H1 (cell line): ENCODE measurements around the gene CCDC51. TPM values are rescaled to one million over a fixed set of nuclear protein-coding genes. Genes with fewer than 3 reads are reported as not detected.

Source experiments
- CTCF ChIA-PET: fragments of 300-600 bp; sonication (Branson Sonifier 250); formaldehyde crosslinking; loops from one replicate; lab custom pipeline; 2021; ENCODE audit not compliant: partially characterized antibody; lab: Charles Lee
- POLR2A ChIA-PET: fragments of 300-600 bp; sonication (Branson Sonifier 250); formaldehyde crosslinking; loops from one replicate; lab custom pipeline; 2021; ENCODE audit warnings: inconsistent platforms; ENCODE audit not compliant: partially characterized antibody; lab: Charles Lee
- DNase-seq, 2 experiments: peaks; one replicate each; pipeline versions ENCODE4 v3.0.0 to v3.0.0-alpha.2; 2010 to 2022; ENCODE audit warnings: low spot score in 2 of 2, low read depth in 1 of 2, mixed read lengths in 1 of 2
- FAIRE-seq: peaks from 2 replicates; lab custom pipeline; 2011; peaks lifted over from hg19 to GRCh38; lab: Jason Lieb, UNC
- H2AFZ ChIP-seq: 2 replicates; pipeline ENCODE4 v1.8.1; 2012; ENCODE audit warnings: low read length, inconsistent platforms
- H2AK5ac ChIP-seq: 2 replicates; pipeline ENCODE4 v1.6.1; 2013; ENCODE audit warnings: low read depth, low read length
- H2BK120ac ChIP-seq: replicated peaks from 2 replicates; pipeline ENCODE3; 2013; ENCODE audit warnings: low read depth, low read length, inconsistent platforms
- H2BK12ac ChIP-seq: 2 replicates; pipeline ENCODE4 v1.6.1; 2013; ENCODE audit warnings: low read depth, low read length
- H2BK15ac ChIP-seq: 2 replicates; pipeline ENCODE4 v1.6.1; 2013; ENCODE audit warnings: low read length
- H2BK20ac ChIP-seq: 2 replicates; pipeline ENCODE4 v1.6.1; 2013; ENCODE audit warnings: low read length
- H2BK5ac ChIP-seq: 2 replicates; pipeline ENCODE4 v1.6.1; 2013; ENCODE audit warnings: low read depth, low read length
- H3K14ac ChIP-seq: 2 replicates; pipeline ENCODE4 v1.6.1; 2013; ENCODE audit warnings: inconsistent platforms; ENCODE audit not compliant: insufficient read length
- H3K18ac ChIP-seq: 2 replicates; pipeline ENCODE4 v1.6.1; 2013; ENCODE audit warnings: low read length; ENCODE audit errors: extremely low read depth
- H3K23ac ChIP-seq: 2 replicates; pipeline ENCODE4 v1.6.1; 2013; ENCODE audit warnings: inconsistent platforms; ENCODE audit not compliant: insufficient read length
- H3K23me2 ChIP-seq: 2 replicates; pipeline ENCODE4 v1.6.1; 2013; ENCODE audit warnings: low read depth, low read length
- H3K27ac ChIP-seq: 2 replicates; pipeline ENCODE4 v1.6.1; 2011; ENCODE audit warnings: low read depth, low read length, inconsistent platforms
- H3K27me3 ChIP-seq, 4 experiments: replicated peaks in 1 of 4; 1 replicate in 1 of 4; 2 replicates in 3 of 4; pipeline versions ENCODE4 v1.6.1 to v1.8.1; 2011 to 2013; ENCODE audit warnings: low read length in 3 of 4, mild to moderate bottlenecking in 3 of 4, inconsistent platforms in 2 of 4, mixed read lengths in 2 of 4, moderate library complexity in 1 of 4; ENCODE audit not compliant: control insufficient read depth in 3 of 4, insufficient read depth in 3 of 4; ENCODE audit errors: extremely low read depth in 1 of 4
- H3K36me3 ChIP-seq, 4 experiments: 2 replicates each; pipeline versions ENCODE4 v1.6.1 to v1.8.1; 2011 to 2013; ENCODE audit warnings: mild to moderate bottlenecking in 4 of 4, low read length in 3 of 4, moderate library complexity in 2 of 4, control low read depth in 1 of 4, inconsistent platforms in 1 of 4; ENCODE audit not compliant: insufficient read depth in 4 of 4, control insufficient read depth in 2 of 4
- H3K4ac ChIP-seq: replicated peaks from 2 replicates; pipeline ENCODE3; 2013; ENCODE audit warnings: low read length, low read depth, mixed read lengths, inconsistent platforms; ENCODE audit not compliant: insufficient read length
- H3K4me1 ChIP-seq, 4 experiments: replicated peaks in 1 of 4; 1 replicate in 1 of 4; 2 replicates in 3 of 4; pipeline versions ENCODE4 v1.6.1 to v1.8.1; 2011 to 2013; ENCODE audit warnings: low read length in 3 of 4, inconsistent platforms in 2 of 4, mixed read lengths in 1 of 4; ENCODE audit not compliant: insufficient read depth in 4 of 4, control insufficient read depth in 3 of 4
- H3K4me2 ChIP-seq, 2 experiments: 2 replicates each; pipeline versions ENCODE4 v1.6.1 to v1.8.1; 2011 to 2013; ENCODE audit warnings: low read depth in 2 of 2, low read length in 2 of 2, control low read depth in 1 of 2, inconsistent platforms in 1 of 2, mild to moderate bottlenecking in 1 of 2; ENCODE audit not compliant: insufficient read depth in 1 of 2
- H3K4me3 ChIP-seq, 4 experiments: fragments of 200-600, 300-600 bp in 1 of 4; sonication (generic), shearing (Covaris generic), sonication (Bioruptor Twin) in 1 of 4; 2 replicates each; pipeline versions ENCODE4 v1.5.1 to v1.8.1; 2011 to 2016; ENCODE audit warnings: low read length in 4 of 4, low read depth in 3 of 4, control low read depth in 2 of 4, inconsistent platforms in 2 of 4, mild to moderate bottlenecking in 2 of 4, mixed read lengths in 1 of 4, moderate library complexity in 1 of 4; ENCODE audit not compliant: insufficient read depth in 2 of 4; ENCODE audit errors: extremely low read depth in 1 of 4
- H3K56ac ChIP-seq: replicated peaks from 2 replicates; pipeline ENCODE3; 2013; ENCODE audit warnings: low read depth, mild to moderate bottlenecking, mixed read lengths, low read length, inconsistent platforms; ENCODE audit not compliant: insufficient read length
- H3K79me1 ChIP-seq: 2 replicates; pipeline ENCODE4 v1.6.1; 2013; ENCODE audit warnings: low read depth, low read length, control low read depth
- H3K79me2 ChIP-seq, 2 experiments: 2 replicates each; pipeline versions ENCODE4 v1.6.1 to v1.8.1; 2012 to 2013; ENCODE audit warnings: low read length in 2 of 2, mild to moderate bottlenecking in 2 of 2, inconsistent platforms in 1 of 2; ENCODE audit not compliant: insufficient read depth in 2 of 2, control insufficient read depth in 1 of 2
- H3K9ac ChIP-seq, 4 experiments: replicated peaks in 1 of 4; 1 replicate in 1 of 4; 2 replicates in 3 of 4; pipeline versions ENCODE4 v1.6.1 to v1.8.1; 2011 to 2013; ENCODE audit warnings: low read depth in 3 of 4, low read length in 3 of 4, control low read depth in 2 of 4, mild to moderate bottlenecking in 2 of 4, moderate library complexity in 2 of 4, inconsistent platforms in 1 of 4; ENCODE audit errors: extremely low read depth in 1 of 4
- H3K9me3 ChIP-seq, 2 experiments: 2 replicates each; pipeline versions ENCODE4 v1.6.1 to v1.8.1; 2012 to 2013; ENCODE audit warnings: mild to moderate bottlenecking in 2 of 2, moderate library complexity in 2 of 2, control low read depth in 1 of 2, inconsistent platforms in 1 of 2, low read depth in 1 of 2, low read length in 1 of 2, mixed read lengths in 1 of 2; ENCODE audit not compliant: insufficient read depth in 2 of 2
- H4K20me1 ChIP-seq, 2 experiments: replicated peaks in 1 of 2; 2 replicates each; pipeline versions ENCODE3 to v1.8.1; 2011 to 2013; ENCODE audit warnings: inconsistent platforms in 2 of 2, low read length in 2 of 2, mild to moderate bottlenecking in 1 of 2; ENCODE audit not compliant: insufficient read depth in 2 of 2, control insufficient read depth in 1 of 2
- H4K5ac ChIP-seq: 2 replicates; pipeline ENCODE4 v1.6.1; 2013; ENCODE audit warnings: low read length, low read depth, mixed read lengths, inconsistent platforms; ENCODE audit not compliant: insufficient read length
- H4K8ac ChIP-seq: 2 replicates; pipeline ENCODE4 v1.8.0; 2013; ENCODE audit warnings: mild to moderate bottlenecking, moderate library complexity, low read length, inconsistent platforms; ENCODE audit not compliant: insufficient read depth; ENCODE audit errors: extremely low read depth
- H4K91ac ChIP-seq: replicated peaks from 2 replicates; pipeline ENCODE3; 2013; ENCODE audit warnings: low read length, mixed read lengths, inconsistent platforms; ENCODE audit not compliant: insufficient read length
- POLR2AphosphoS5 ChIP-seq: IDR thresholded peaks from 2 replicates; pipeline ENCODE4 v1.6.1; 2011; ENCODE audit warnings: low read depth, low read length
- RNF2 ChIP-seq: fragments of 200-900, 300-1000 bp; sonication (generic); IDR thresholded peaks from 2 replicates; pipeline ENCODE4 v1.7.1; 2016; ENCODE audit warnings: borderline replicate concordance, low read depth, mild to moderate bottlenecking, antibody characterized with exemption, low read length; ENCODE audit not compliant: poor library complexity, severe bottlenecking; ENCODE audit errors: missing control alignments
- WGBS, 2 experiments: shearing (Covaris generic) in 1 of 2; methylation state at CpG; one replicate each; pipeline versions ENCODE4 v1.1.6 to v1.1.7; 2013 to 2015; ENCODE audit warnings: low lambda C conversion rate in 2 of 2, mixed read lengths in 2 of 2, inconsistent platforms in 1 of 2, low coverage in 1 of 2, missing lambda C conversion rate in 1 of 2; ENCODE audit not compliant: insufficient replicate concordance in 2 of 2, insufficient coverage in 1 of 2, insufficient read length in 1 of 2; ENCODE audit errors: extremely low coverage in 1 of 2, missing lambda C conversion rate in 1 of 2; 5-methylcytosine and 5-hydroxymethylcytosine counted together
- polyA plus RNA-seq, 7 experiments: library from polyadenylated mRNA; depleted of rRNA in 3 of 7; stranded (reverse) in 5 of 7; unstranded in 2 of 7; fragments of >200 nt in 5 of 7; fragments of 200-250 nt in 2 of 7; gene quantifications; 1 replicate in 5 of 7; 2 replicates in 1 of 7; 4 replicates in 1 of 7; pipeline versions ENCODE4 v1.2.1 to v1.2.3, GENCODE V29; 2011 to 2013; ENCODE audit warnings: missing spikeins in 2 of 7, mixed read lengths in 2 of 7
- total RNA-seq: library from RNA; stranded (reverse); fragmentation: NEBNext Ultra II Directional; extraction: Animal tissue kit (Norgen Biotek cat#: 25700); gene quantifications from 2 replicates; pipeline ENCODE4 v1.2.1, GENCODE V29; 2021

CCDC51 gene
- total and polyA plus RNA-seq, 2 of the 8 experiments (the other 6 are each of a cell fraction or from before 2014, with no cell fraction given) = 21.3 to 21.4 TPM

GRCh38 chr3:48459331-48459730 lies 19.4 kb upstream of the CCDC51 start:
- POLR2A ChIA-PET = interaction anchor here (0.7 to 8.1 kb wide), 6 partner anchors 11 to 186 kb away, joined by 3 to 83 read pairs (median 3); partner anchors contain the start of gene ATRIP
- H3K27me3 ChIP-seq = no peaks in the 10 kb centered on the region
- no peaks in the 10 kb centered on the region for H3K79me2 ChIP-seq
- no peak overlapping the region for H2AFZ ChIP-seq
- H3K79me1 ChIP-seq = no peaks in the 10 kb centered on the region; the same call in 1 of the 2 replicates
- DNase-seq = no peak
- no peak overlapping the region for H3K18ac ChIP-seq
- no peak overlapping the region for H3K23ac ChIP-seq
- no peak overlapping the region for H4K5ac ChIP-seq
- no peak overlapping the region for H3K56ac ChIP-seq
- H3K23me2 ChIP-seq = no peaks in the 10 kb centered on the region
- no peak overlapping the region for H3K27ac ChIP-seq
- peaks cover 0 to 7% of the 10 kb centered on the region in 2 experiments for H4K20me1 ChIP-seq
- no peak overlapping the region for H3K9ac ChIP-seq
- H3K36me3 ChIP-seq = peaks cover 14 to 52% (median 38%) of the 10 kb centered on the region in 4 experiments
- H3K4me1 ChIP-seq = no peaks in the 10 kb centered on the region
- no peak overlapping the region for H2AK5ac ChIP-seq
- CTCF ChIA-PET = interaction anchor here (0.8 to 21.5 kb wide), 7 partner anchors 8 to 90 kb away, joined by 3 to 251 read pairs (median 3); partner anchors contain the start of gene SHISA5
- H3K4me3 ChIP-seq = no peak overlapping the region
- H3K4me2 ChIP-seq = no peak overlapping the region
- no peak overlapping the region for H2BK20ac ChIP-seq
- H2BK120ac ChIP-seq = no peak overlapping the region
- no peak overlapping the region for H3K14ac ChIP-seq
- no peak overlapping the region for H2BK5ac ChIP-seq
- TF ChIP-seq RNF2 (no peak), POLR2AphosphoS5 (no peak)
- H3K9me3 ChIP-seq = no peaks in the 10 kb centered on the region
- no peak overlapping the region for H3K4ac ChIP-seq
- 86% methylated on average over 3 of the region's 3 CpGs; no CpG with 5 or more reads in 1 of the 2 experiments for WGBS, 2 experiments
- no peak for FAIRE-seq
- no peak overlapping the region for H4K8ac ChIP-seq
- H2BK12ac ChIP-seq = no peak overlapping the region
- no peak overlapping the region for H2BK15ac ChIP-seq
- H4K91ac ChIP-seq = no peak overlapping the region
